HCT116 (cell line): Measurements from ENCODE around the gene ARHGAP31.

Experiments used
- CTCF ChIP-seq, 3 experiments: fragments of 200-600 bp in 1 of 3; sonication (generic) in 1 of 3; IDR thresholded peaks in 2 of 3; conservative IDR thresholded peaks in 1 of 3; 2 replicates each; pipeline ENCODE4 v1.5.1; 2012 to 2017; ENCODE audit warnings: low read depth in 2 of 3, low read length in 2 of 3, antibody characterized with exemption in 1 of 3, borderline replicate concordance in 1 of 3, control low read depth in 1 of 3, mild to moderate bottlenecking in 1 of 3, mixed read lengths in 1 of 3, mixed run types in 1 of 3, moderate library complexity in 1 of 3; ENCODE audit not compliant: insufficient read depth in 1 of 3
- ELF1 ChIP-seq: IDR thresholded peaks from 2 replicates; pipeline ENCODE4 v1.6.1; 2012; ENCODE audit warnings: low read depth, borderline replicate concordance
- JUND ChIP-seq: IDR thresholded peaks from 2 replicates; pipeline ENCODE4 v1.6.1; 2012
- POLR2A ChIP-seq: IDR thresholded peaks from 2 replicates; pipeline ENCODE4 v1.7.0; 2011; ENCODE audit warnings: borderline replicate concordance; ENCODE audit not compliant: insufficient read depth, insufficient read length; ENCODE audit errors: extremely low read depth
- SP1 ChIP-seq: IDR thresholded peaks from 2 replicates; pipeline ENCODE4 v1.6.1; 2012; ENCODE audit warnings: low read depth
- ZNF274 ChIP-seq: fragments of 200-500 bp; sonication (Bioruptor generic); IDR thresholded peaks from 2 replicates; pipeline ENCODE4 v1.6.1; 2014; ENCODE audit warnings: mild to moderate bottlenecking, low read depth, low read length, inconsistent platforms
- TF ChIP-seq, protein P1 (sequence below): IDR thresholded peaks from 2 replicates; pipeline ENCODE4 v1.6.1; 2012
- TF ChIP-seq, protein P2 (sequence below): IDR thresholded peaks from 2 replicates; pipeline ENCODE4 v1.6.1; 2012; ENCODE audit warnings: low read depth

- TF ChIP-seq CTCF (IDR thresholded peaks at IDR 0.05 in 2 of 3, conservative IDR thresholded peaks at IDR 0.05 in 1 of 3; ENCODE audit: borderline replicate concordance in 1 of 3, insufficient read depth in 1 of 3, low read depth in 2 of 3, low read length in 2 of 3) (no peak), ZNF274 (no peak), JUND (no peak), ELF1 (no peak), SP1 (no peak), POLR2A (no peak)
- TF ChIP-seq, protein P1, sequence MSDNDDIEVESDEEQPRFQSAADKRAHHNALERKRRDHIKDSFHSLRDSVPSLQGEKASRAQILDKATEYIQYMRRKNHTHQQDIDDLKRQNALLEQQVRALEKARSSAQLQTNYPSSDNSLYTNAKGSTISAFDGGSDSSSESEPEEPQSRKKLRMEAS, result no peak
- TF ChIP-seq, protein P2, sequence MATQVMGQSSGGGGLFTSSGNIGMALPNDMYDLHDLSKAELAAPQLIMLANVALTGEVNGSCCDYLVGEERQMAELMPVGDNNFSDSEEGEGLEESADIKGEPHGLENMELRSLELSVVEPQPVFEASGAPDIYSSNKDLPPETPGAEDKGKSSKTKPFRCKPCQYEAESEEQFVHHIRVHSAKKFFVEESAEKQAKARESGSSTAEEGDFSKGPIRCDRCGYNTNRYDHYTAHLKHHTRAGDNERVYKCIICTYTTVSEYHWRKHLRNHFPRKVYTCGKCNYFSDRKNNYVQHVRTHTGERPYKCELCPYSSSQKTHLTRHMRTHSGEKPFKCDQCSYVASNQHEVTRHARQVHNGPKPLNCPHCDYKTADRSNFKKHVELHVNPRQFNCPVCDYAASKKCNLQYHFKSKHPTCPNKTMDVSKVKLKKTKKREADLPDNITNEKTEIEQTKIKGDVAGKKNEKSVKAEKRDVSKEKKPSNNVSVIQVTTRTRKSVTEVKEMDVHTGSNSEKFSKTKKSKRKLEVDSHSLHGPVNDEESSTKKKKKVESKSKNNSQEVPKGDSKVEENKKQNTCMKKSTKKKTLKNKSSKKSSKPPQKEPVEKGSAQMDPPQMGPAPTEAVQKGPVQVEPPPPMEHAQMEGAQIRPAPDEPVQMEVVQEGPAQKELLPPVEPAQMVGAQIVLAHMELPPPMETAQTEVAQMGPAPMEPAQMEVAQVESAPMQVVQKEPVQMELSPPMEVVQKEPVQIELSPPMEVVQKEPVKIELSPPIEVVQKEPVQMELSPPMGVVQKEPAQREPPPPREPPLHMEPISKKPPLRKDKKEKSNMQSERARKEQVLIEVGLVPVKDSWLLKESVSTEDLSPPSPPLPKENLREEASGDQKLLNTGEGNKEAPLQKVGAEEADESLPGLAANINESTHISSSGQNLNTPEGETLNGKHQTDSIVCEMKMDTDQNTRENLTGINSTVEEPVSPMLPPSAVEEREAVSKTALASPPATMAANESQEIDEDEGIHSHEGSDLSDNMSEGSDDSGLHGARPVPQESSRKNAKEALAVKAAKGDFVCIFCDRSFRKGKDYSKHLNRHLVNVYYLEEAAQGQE, result no peak
Measured at GRCh38 chr3:119343719-119344118, 49.5 kb downstream of the ARHGAP31 start.
